ENCODE measurements around the gene MCF2L.

Gene MCF2L

DNA sequence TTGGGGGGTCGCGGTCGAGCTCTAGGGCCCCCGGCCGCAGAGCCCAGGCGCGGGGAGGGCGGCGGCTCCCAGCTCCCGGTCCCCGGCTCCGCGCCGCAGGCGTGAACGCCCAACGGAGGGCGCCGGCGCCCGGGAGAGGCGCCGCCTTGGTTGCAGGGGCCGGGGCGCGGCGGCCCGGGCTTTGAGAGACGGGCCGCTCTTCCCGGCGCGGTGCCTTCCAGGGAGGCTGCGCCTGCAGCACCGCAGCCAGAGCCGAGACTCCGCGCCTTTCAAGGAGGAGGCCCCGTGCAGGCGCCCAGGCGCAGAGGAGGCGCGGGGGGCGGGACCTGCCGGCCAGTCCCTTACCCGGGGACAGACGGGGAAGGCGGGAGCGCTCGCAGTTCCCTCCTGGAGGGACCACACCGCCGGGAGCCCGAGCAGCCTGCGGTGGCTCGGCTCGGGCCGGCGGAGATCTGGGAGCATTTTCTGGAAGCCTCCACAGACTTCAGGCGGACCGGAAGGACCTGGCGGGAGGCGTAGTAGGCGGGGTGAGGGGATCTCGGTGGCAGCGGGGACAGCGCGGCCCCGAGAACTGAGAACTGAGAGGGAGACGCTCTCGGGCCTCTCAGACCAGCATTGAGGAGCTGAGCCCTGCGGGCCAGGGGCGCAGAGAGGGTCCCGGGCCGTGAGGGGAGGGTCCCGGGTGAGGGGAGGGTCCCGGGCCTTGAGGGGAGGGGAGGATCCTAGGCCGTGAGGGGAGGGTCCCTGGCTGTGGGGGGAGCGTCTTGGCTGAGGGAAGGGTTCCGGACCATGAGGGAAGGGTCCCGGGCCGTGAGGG, 25.5 kb upstream of the MCF2L start:
- FAIRE-seq (no peak), DNase-seq (ENCODE audit: low spot score) (peak; percentile 75)

GRCh38 chr13:112947796-112948195, 21.2 kb upstream of the MCF2L start:
- peak; percentile 23 for FAIRE-seq

DNA sequence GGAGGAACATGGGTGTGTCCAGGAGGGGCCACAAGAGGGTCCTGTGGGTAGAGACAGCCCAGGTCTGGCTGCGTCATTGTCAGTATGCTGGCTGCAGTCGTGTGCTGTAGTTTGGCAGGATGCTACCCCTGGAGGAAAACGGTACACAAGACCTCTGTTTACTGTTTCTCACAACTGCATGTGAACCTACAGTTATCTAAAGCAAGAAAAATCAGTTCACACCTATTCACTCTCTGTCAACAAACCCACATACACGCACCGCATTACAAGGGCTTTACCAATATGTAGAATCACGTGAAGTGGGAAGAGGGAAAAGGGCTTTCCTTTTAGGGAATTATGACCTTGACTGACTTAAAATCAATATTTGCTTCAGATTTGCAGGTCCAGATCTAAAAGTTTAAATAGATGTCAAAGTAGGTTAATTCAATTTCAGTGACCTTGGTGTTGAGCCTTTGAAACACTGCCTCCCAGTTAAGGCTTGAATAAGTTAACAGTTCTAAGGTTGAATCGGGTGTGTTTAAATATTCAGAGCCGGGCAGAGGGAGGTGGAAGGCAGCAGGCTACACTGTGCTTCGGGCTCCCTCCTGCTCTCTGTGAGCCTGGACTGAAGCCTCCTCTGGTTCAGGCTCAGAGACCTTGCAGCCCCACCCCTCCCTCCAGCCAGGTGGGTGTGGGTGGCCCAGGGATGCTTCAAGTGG, 17.2 kb upstream of the MCF2L start:
- DNase-seq (ENCODE audit: low spot score): no peak

More at GRCh38 chr13:112947796-112948195, 21.2 kb upstream of the MCF2L start:
- no peak for DNase-seq (ENCODE audit: low spot score)

GRCh38 chr13:112952759-112953551, 16.1 kb upstream of the MCF2L start:
- no peak for DNase-seq (ENCODE audit: low spot score)
- FAIRE-seq: no peak

More for the DNA sequence above, 17.2 kb upstream of the MCF2L start:
- FAIRE-seq: peak; percentile 53

DNA sequence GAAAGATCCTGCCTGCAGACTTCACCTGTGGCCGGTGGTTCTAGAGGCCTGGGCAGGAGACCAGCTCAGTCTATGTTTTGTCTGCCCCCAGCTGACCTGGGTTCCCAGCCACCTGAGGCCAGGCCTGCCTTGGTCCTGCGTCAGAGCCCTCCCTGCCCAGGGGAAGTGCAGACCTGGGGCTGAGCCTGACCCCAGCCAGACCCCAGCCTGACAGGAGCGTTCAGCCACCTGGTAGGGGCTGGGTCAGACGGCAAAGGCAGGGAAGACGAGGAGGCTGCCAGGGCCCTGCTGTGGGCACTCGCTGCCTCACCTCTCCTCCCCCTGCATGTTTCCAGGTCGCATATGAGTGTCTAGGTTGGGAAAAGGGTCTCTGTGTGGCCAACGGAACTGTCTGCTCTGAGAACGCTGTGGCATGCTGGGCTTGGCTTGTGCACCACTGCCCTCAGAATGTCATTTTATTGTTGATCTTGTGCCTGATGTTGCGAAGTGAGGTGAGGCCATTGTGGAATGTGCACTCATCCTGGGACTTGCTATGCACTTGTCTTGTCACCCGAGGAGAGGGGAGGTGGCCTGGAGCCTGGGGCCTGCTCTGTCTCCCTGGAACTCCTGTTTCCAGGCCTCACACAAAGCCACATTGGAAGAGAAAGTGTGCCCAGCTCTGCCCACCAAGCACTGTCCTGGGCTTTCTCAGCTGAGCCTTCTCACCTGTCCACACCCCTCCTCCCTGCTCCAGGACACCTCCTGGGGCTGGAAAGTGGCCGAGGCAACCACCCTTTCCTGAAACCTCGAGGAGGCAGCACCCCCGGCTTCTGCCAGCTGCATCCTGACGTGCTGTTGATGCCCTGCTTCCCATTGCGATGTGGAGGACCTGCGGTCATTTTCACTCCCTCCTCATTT, 15.2 kb upstream of the MCF2L start:
- FAIRE-seq: no peak
- no peak for DNase-seq (ENCODE audit: low spot score)

- no peak for FAIRE-seq
- no peak for DNase-seq (ENCODE audit: low spot score)
These were observed 14.3 kb upstream of the MCF2L start for GRCh38 chr13:112954488-112955270.

GRCh38 chr13:112955271-112955937, 13.6 kb upstream of the MCF2L start:
- DNase-seq (ENCODE audit: low spot score): no peak
- FAIRE-seq: no peak

GRCh38 chr13:112955956-112956355, 13.1 kb upstream of the MCF2L start:
- DNase-seq (ENCODE audit: low spot score): no peak
- no peak for FAIRE-seq

DNA sequence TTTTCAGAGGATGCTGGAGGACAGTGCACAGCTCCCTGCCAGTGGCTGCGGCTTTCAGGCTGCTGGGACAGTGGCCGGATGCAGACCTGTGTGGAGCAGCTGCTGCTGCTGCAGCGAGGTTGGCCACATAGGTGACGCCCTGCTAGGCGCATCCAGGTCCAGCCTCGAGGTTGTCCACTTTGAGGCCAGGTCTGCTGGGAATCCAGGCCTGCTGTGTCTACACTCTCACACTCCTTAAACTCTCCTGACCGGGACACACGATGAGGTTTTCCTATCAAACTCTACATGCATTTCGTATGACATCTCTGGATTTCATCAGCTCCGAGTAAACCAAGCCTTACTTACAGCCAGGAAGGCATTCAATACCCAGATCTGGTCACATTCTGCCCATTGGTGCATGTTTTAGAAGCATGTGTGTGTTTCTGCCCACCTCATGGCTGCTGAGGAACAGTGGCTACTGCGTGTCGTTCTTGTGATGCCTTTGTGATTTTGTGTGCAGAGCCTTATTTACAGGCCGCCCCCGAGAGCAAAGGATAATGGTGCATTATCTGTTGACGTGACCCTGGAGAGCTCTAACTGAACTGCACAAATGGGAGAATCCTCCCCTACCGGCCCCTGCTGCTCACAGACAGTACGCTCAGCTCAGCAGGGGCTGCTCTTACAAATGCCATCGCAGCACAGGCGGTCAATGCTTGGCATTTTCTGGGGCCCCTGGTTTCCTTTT, 12.3 kb upstream of the MCF2L start:
- FAIRE-seq: peak; percentile 40

GRCh38 chr13:112957295-112957677, 11.7 kb upstream of the MCF2L start:
- DNase-seq (ENCODE audit: low spot score): no peak
- no peak for FAIRE-seq

More for the DNA sequence above, 12.3 kb upstream of the MCF2L start:
- DNase-seq (ENCODE audit: low spot score): no peak

DNA sequence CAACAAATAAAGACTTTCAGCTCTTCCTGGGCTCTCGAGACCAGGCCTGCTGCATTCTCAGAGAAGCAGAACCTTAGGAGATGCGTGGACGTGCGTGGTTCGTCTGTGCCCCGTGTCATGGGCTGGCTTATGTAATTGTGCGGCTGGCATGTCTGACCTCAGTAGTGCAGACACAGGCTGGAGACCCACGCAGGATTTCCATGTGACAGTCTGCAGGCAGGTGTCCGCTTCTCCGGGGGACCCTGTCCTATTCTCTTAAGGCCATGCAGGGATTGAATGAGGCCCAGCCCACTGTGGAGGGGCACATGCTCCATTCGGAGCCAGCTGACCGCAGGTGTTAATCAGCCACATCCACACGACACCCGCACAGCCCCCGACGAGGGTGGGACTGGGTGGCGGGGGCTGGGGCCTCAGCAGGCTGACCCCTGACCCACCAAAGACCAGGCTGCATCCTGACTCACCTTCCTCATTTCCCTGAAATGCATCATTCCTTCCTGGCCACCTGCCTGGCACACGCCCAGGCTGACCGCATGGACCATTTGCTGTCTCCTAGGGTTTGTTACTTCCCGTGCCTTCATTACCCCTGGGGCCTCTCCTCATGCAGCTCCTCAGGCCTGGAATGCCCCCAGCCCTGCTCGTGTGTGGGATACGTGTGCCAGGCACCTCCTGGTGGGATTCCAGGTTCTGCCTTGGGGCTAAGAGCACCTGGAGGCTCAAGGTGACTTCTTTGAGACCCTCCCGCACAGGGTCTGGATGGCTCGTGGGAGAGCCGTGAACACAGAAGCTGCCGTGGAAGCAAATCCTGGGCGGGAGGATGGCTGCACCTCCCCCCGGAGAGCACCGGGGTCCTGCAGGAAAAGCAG, 10.7 kb upstream of the MCF2L start:
- FAIRE-seq: peak; percentile 96
- DNase-seq (ENCODE audit: low spot score): peak; percentile 67

DNA sequence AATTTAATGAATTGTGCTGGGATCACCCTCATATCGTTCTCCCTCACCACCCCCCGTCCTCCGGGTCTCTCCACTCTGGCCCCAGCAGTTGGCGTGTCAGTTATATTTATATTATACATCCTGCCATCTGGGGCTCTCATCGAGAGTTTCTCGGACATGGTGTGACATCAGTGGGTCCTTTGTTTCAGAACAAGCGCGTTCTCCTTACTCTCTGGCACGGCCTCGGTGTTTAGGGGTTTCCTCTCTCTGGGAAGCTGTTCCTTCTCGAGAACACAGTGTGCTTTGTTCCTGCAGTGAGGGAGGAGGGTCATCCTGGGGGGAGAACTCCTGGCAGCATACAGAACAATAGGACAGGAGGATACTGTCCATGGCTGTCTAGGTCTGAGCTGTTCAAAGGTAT, 9.8 kb upstream of the MCF2L start:
- DNase-seq (ENCODE audit: low spot score) (peak; percentile 58), FAIRE-seq (no peak)

DNA sequence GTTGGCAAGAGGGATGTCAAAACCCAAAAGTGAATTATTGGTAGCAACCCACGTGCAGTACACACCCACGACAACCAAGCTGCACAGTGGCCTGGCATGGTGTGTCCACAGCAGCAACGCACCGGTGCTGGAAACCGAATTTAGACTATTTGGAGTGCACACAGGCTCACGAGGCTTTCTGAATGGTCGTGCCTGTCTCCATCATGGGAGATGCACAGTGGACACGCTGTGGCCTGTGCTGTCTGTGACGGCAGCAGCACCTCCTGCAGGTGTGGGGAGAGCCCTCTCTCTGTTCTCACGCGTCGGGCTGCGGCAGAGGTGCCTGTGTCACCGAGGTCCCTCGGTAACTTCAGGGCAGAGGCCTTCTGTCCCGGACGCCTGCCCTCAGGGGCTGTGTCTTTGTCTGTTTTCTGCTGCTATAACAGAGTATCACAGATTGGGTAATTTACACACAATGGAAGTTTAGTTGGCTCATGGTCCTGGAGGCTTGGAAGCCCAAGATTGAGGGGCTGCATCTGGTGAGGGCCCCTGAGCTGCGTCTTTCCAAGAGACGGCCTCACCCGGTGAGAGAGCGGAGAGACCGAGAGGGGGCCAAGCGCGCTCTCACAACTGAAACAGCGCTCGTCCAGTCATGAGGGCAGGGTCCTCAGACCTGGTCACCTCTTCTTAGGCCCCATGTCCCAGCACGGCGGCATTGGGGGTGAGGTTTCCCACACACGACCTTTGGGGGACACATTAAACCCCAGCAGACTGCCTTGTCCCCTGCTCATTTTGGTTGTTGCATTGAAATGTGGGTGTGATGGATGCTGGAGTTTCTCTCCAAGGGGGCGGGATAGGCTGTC, 9.1 kb upstream of the MCF2L start:
- FAIRE-seq: peak; percentile 89
- no peak for DNase-seq (ENCODE audit: low spot score)

- no peak for DNase-seq (ENCODE audit: low spot score)
- no peak for FAIRE-seq
These were observed 8.3 kb upstream of the MCF2L start for GRCh38 chr13:112960706-112961105.

DNA sequence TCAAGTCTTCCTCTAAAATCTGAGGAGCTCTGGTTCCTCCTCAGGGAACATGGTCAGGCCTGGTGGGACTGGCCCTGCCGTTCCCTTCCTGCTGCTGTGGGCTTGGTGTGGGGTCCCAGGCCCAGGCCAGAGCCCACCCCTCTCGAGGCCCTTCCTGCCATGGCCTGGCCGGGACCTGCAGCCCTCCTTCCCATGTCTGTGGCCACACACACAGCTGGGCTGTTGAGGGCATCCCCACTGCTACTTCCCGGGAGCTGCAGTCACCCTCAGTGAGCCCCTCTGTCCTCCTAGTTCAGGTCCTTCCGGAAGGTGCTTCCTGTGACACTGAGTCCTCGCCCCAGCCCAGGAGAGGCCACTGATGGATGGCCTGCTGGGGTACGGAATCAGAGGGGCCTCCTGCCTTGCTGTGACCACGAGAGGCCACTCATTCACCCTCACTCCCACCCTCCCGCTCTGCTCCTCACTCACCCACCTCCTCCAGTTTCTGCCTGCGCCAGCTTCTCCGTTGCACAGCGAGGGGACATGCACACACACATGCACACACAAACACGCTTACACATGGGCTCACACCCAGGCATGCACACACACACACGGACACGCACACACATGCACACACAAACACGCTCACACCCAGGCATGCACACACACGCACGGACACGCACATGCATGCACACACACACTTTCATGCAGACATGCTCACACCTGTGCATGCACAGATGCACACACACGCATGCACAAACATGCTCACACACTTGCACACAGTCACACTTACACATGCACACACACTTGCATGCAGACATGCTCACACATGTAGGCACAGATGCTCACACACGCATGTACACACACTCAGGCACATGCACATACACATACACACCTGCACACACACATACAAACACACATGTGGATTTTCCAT, 7.3 kb upstream of the MCF2L start:
- DNase-seq (ENCODE audit: low spot score) (no peak), FAIRE-seq (peak; percentile 88)

GRCh38 chr13:112962396-112962795, 6.6 kb upstream of the MCF2L start:
- FAIRE-seq (no peak), DNase-seq (ENCODE audit: low spot score) (no peak)

Data from urothelium cell line (cell line).